ENCODE measurements around the gene TMEM272. TPM values are rescaled to one million over a fixed set of nuclear protein-coding genes. Genes with fewer than 3 reads are reported as not detected.

Gene TMEM272
- total and polyA plus RNA-seq, 2 of the 13 experiments (the other 11 are each of a cell fraction or from before 2014, with no cell fraction given) = 0.37 to 0.62 TPM

- ATAC-seq (no peak), DNase-seq (ENCODE audit: low spot score) (no peak), FAIRE-seq (no peak)
- TF ChIP-seq SOX13 (IDR thresholded peaks at IDR 0.05) (no peak), SOX13 (CRISPR knock-in tag; conservative IDR thresholded peaks at IDR 0.05 in 1 of 2, IDR thresholded peaks at IDR 0.05 in 1 of 2) (no peak), ZZZ3 (CRISPR knock-in tag; IDR thresholded peaks at IDR 0.05; ENCODE audit: borderline replicate concordance) (no peak), ATF7 (IDR thresholded peaks at IDR 0.05) (no peak), ATF7 (CRISPR knock-in tag; IDR thresholded peaks at IDR 0.05) (no peak), ZNF691 (CRISPR knock-in tag; IDR thresholded peaks at IDR 0.05; ENCODE audit: borderline replicate concordance, low read depth) (no peak), ESRRA (CRISPR knock-in tag; IDR thresholded peaks at IDR 0.05; ENCODE audit: low read depth) (no peak), ZNF350 (CRISPR knock-in tag; IDR thresholded peaks at IDR 0.05; ENCODE audit: borderline replicate concordance, low read depth) (no peak), SCMH1 (CRISPR knock-in tag; IDR thresholded peaks at IDR 0.05; ENCODE audit: borderline replicate concordance) (no peak), SETDB1 (CRISPR knock-in tag; IDR thresholded peaks at IDR 0.05; ENCODE audit: borderline replicate concordance) (no peak), ATAD3A (CRISPR knock-in tag; IDR thresholded peaks at IDR 0.05) (no peak), TIGD3 (CRISPR knock-in tag; IDR thresholded peaks at IDR 0.05; ENCODE audit: borderline replicate concordance) (no peak), BATF2 (CRISPR knock-in tag; IDR thresholded peaks at IDR 0.05) (no peak), ZMYM4 (CRISPR knock-in tag; IDR thresholded peaks at IDR 0.05) (no peak), FOXK2 (IDR thresholded peaks at IDR 0.05) (no peak), NCOA1 (CRISPR knock-in tag; IDR thresholded peaks at IDR 0.05) (no peak), KDM5B (CRISPR knock-in tag; IDR thresholded peaks at IDR 0.05; ENCODE audit: borderline replicate concordance) (no peak), FUBP1 (CRISPR knock-in tag; IDR thresholded peaks at IDR 0.05; ENCODE audit: borderline replicate concordance) (no peak), TBX2 (CRISPR knock-in tag; IDR thresholded peaks at IDR 0.05; ENCODE audit: borderline replicate concordance) (no peak)
- intact Hi-C loops (cut with micrococcal nuclease; ENCODE audit: unreplicated experiment) (no loop called here), in situ Hi-C loops (cut with HindIII; ENCODE audit: extremely low pct_ligation_motif_present, low pct_unique_long_range_greater_than_20kb) (no loop called here)
- H3K4me1 ChIP-seq (ENCODE audit: insufficient read depth, low read length) = no peaks in the 10 kb centered on the region
- POLR2A ChIA-PET = interaction anchor here (0.8 kb wide), 1 partner anchor 14 kb away, joined by 3 read pairs; no protein-coding TSS in a partner anchor
- CTCF ChIA-PET (ENCODE audit: low intra/inter-chr PET ratio, low total read pairs) = no interaction called here
- no peak overlapping the region for H3K4me2 ChIP-seq (ENCODE audit: low read depth, low read length)
- no peak overlapping the region for H3K27ac ChIP-seq (ENCODE audit: extremely low read length, insufficient read depth, low read length)
- 88% methylated on average over 2 of the region's 2 CpGs for WGBS (ENCODE audit: low lambda C conversion rate)
- no TSS peak for BruUV-seq (replicated peaks)
- no peak overlapping the region for H3K9ac ChIP-seq (ENCODE audit: insufficient read depth, low read depth, low read length)
- no peak overlapping the region for H3K4me3 ChIP-seq (replicated peaks in 1 of 3; ENCODE audit: insufficient read depth in 1 of 3, low read depth in 2 of 3, low read length in 3 of 3)
- no peaks in the 10 kb centered on the region for H3K27me3 ChIP-seq (ENCODE audit: control insufficient read depth in 1 of 2, insufficient read depth in 2 of 2, low read length in 2 of 2)
- no peaks in the 10 kb centered on the region for H4K20me1 ChIP-seq (ENCODE audit: insufficient read depth, low read length)
- H3K79me2 ChIP-seq (ENCODE audit: insufficient read depth, low read length) = no peaks in the 10 kb centered on the region
- H2AFZ ChIP-seq (ENCODE audit: low read length) = no peak overlapping the region
- H3K9me3 ChIP-seq (ENCODE audit: low read length) = no peaks in the 10 kb centered on the region
- no peaks in the 10 kb centered on the region for H3K36me3 ChIP-seq (replicated peaks in 1 of 2; ENCODE audit: control insufficient read depth in 1 of 2, insufficient read depth in 2 of 2, low read length in 2 of 2)
These were observed 15.4 kb downstream of the TMEM272 start for GRCh38 chr13:51829568-51829899.

Measured in HepG2 (cell line).